Calu3 (cell line): Measurements from ENCODE around the gene TMEM167A. TPM values are rescaled to one million over a fixed set of nuclear protein-coding genes. Genes with fewer than 3 reads are reported as not detected.

Experiments used
- BruUV-seq: library from RNA; stranded (reverse); fragments of 400-500 nt; replicated peaks from 2 replicates; lab custom pipeline; 2021; lab: Mats Ljungman, UMichigan
- CTCF ChIA-PET: fragments of 300-600 bp; sonication (Branson Sonifier 250); formaldehyde crosslinking; loops from one replicate; lab custom pipeline; 2022; ENCODE audit warnings: antibody characterized with exemption; lab: Charles Lee
- DNase-seq: peaks from one replicate; pipeline ENCODE4 v3.0.0; 2022
- H3K27ac Mint-ChIP-seq: one replicate; pipeline ENCODE4 v1.8.0; 2022; ENCODE audit warnings: mixed read lengths; ENCODE audit not compliant: unreplicated experiment
- H3K27me3 Mint-ChIP-seq: one replicate; pipeline ENCODE4 v1.8.0; 2022; ENCODE audit warnings: mixed read lengths; ENCODE audit not compliant: unreplicated experiment
- H3K36me3 Mint-ChIP-seq: one replicate; pipeline ENCODE4 v1.8.0; 2022; ENCODE audit warnings: mild to moderate bottlenecking, moderate library complexity, mixed read lengths; ENCODE audit not compliant: insufficient read depth, unreplicated experiment
- H3K4me1 Mint-ChIP-seq: one replicate; pipeline ENCODE4 v1.8.0; 2022; ENCODE audit warnings: mild to moderate bottlenecking, low read depth, mixed read lengths; ENCODE audit not compliant: unreplicated experiment
- H3K4me3 Mint-ChIP-seq: one replicate; pipeline ENCODE4 v1.8.0; 2022; ENCODE audit warnings: mild to moderate bottlenecking, low read depth, moderate library complexity, mixed read lengths; ENCODE audit not compliant: unreplicated experiment
- H3K9me3 Mint-ChIP-seq: one replicate; pipeline ENCODE4 v1.8.0; 2022; ENCODE audit warnings: low read depth, mixed read lengths; ENCODE audit not compliant: unreplicated experiment
- intact Hi-C: fragments of 100-400 bp; cut with micrococcal nuclease; formaldehyde crosslinking; loops from one replicate; pipeline ENCODE4 v1.10.0; 2022; ENCODE audit not compliant: unreplicated experiment
- total RNA-seq: library from RNA; stranded (reverse); gene quantifications from 2 replicates; pipeline ENCODE4 v1.2.3, GENCODE V29; 2022
- TF ChIP-seq, protein P1 (sequence below): fragments of 200-600 bp; IDR thresholded peaks from one replicate; pipeline ENCODE4 v1.8.0; 2022; ENCODE audit warnings: antibody characterized with exemption; ENCODE audit not compliant: unreplicated experiment

Gene TMEM167A
- total RNA-seq, 1 experiment from 2014 or later: 165 TPM

DNA sequence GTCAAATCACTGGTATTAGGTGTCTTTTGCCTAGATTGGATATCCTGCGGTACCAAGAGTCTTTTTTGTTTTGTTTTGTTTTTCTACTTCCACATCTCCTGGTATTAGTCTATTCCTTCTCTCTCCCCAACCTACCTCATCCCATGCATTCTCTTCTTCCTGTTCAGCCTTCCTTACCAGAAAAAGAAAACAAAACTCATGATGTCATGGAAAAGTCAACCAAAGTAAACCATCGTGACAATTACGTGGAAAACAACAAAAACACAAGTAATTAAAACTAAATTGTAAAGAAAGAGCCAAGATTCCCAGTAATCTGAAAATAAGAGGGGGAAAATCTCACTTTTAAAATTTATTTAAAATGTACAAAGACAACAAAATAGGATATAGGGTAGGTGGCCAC is 38.3 kb downstream of the TMEM167A start:
- no TSS peak for BruUV-seq
- CTCF ChIA-PET: interaction anchor here (0.7 kb wide), 1 partner anchor 29 kb away, joined by 3 read pairs; no protein-coding TSS in a partner anchor

DNA sequence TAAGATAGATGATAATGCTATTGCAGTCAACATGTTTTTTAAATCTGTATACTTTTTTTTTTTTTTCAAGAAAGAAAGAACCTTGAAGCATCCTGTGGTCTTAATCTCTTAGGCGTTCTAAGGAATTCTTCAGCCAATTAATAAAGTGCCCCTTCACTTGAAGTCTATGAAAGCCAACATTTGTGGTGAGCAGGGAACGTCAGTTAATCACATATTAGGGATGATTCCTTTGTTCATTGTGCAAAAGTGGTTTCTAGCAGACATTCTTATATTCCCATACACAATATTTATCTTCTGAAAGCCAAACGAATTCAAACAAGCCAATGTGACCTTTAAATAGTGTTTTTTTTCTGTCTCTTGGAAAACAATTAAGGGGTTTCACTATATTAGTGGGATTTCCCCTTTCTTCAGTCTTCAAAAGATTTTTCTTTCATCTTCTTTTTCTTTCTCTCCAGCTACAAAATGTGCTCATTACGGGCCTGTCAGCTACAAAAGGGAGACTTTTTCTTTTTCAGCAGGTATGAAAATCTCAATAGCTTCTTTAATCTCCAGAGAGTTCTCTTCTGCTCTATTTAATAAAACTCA is 40.1 kb downstream of the TMEM167A start:
- intact Hi-C loops: no loop called here
- H3K27ac Mint-ChIP-seq: no peak overlapping the region
- no peaks in the 10 kb centered on the region for H3K4me1 Mint-ChIP-seq
- no peak overlapping the region for H3K4me3 Mint-ChIP-seq
- CTCF ChIA-PET: no interaction called here
- no peaks in the 10 kb centered on the region for H3K27me3 Mint-ChIP-seq
- TF ChIP-seq, protein P1, sequence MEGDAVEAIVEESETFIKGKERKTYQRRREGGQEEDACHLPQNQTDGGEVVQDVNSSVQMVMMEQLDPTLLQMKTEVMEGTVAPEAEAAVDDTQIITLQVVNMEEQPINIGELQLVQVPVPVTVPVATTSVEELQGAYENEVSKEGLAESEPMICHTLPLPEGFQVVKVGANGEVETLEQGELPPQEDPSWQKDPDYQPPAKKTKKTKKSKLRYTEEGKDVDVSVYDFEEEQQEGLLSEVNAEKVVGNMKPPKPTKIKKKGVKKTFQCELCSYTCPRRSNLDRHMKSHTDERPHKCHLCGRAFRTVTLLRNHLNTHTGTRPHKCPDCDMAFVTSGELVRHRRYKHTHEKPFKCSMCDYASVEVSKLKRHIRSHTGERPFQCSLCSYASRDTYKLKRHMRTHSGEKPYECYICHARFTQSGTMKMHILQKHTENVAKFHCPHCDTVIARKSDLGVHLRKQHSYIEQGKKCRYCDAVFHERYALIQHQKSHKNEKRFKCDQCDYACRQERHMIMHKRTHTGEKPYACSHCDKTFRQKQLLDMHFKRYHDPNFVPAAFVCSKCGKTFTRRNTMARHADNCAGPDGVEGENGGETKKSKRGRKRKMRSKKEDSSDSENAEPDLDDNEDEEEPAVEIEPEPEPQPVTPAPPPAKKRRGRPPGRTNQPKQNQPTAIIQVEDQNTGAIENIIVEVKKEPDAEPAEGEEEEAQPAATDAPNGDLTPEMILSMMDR: no peak
- no peaks in the 10 kb centered on the region for H3K9me3 Mint-ChIP-seq
- no TSS peak for BruUV-seq
- no peak for DNase-seq
- no peaks in the 10 kb centered on the region for H3K36me3 Mint-ChIP-seq

More for the DNA sequence above, 38.3 kb downstream of the TMEM167A start:
- Mint-ChIP-seq H3K4me3 (no peak overlapping the region), H3K27me3 (no peaks in the 10 kb centered on the region), H3K27ac (no peak overlapping the region), H3K4me1 (peaks cover 14% of the 10 kb centered on the region), H3K9me3 (no peaks in the 10 kb centered on the region), H3K36me3 (no peaks in the 10 kb centered on the region)
- TF ChIP-seq, protein P1: no peak
- intact Hi-C loops: no loop called here
- no peak for DNase-seq

DNA sequence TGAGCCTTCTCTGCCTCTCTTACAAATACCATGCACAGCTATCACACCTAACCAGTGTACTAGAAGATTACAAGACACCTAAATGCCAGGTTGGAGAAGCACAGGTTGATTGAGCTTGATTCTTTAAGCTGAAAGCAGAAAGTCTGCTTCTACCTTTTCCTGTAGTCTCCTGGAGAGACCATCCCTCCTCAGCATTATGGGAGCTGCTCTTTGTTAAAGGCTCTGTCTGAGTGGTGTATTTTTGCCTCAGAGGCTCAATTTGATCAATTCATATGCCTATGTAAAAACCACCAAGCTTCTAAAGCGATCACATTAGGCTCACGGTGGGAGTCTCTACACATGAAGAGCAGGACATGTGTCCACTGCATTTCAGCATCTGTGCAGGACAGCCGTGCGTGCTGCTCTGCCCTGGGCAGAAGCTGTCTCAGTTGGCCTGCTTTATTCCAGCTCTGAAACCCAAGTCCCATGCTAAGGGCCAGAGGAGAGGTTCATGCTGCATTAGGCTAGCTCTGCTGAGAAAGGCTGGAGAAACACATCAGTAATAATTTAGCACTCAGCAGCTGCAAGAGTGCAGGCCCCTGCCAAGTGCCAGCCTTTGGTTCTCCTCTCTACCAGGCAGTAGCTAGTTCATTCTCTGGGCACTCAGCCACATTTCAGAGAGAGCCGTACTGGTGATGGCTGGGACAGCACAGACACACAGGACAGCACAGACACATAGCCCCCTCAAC is 41.7 kb downstream of the TMEM167A start:
- H3K4me1 Mint-ChIP-seq: no peaks in the 10 kb centered on the region
- BruUV-seq: no TSS peak
- H3K9me3 Mint-ChIP-seq: no peaks in the 10 kb centered on the region
- intact Hi-C loops: no loop called here
- H3K4me3 Mint-ChIP-seq: no peak overlapping the region
- TF ChIP-seq, protein P1: no peak
- no peak overlapping the region for H3K27ac Mint-ChIP-seq
- no peak for DNase-seq
- no peaks in the 10 kb centered on the region for H3K27me3 Mint-ChIP-seq
- H3K36me3 Mint-ChIP-seq: no peaks in the 10 kb centered on the region
- CTCF ChIA-PET: interaction anchor here (0.7 kb wide), 1 partner anchor 369 kb away, joined by 5 read pairs; no protein-coding TSS in a partner anchor

DNA sequence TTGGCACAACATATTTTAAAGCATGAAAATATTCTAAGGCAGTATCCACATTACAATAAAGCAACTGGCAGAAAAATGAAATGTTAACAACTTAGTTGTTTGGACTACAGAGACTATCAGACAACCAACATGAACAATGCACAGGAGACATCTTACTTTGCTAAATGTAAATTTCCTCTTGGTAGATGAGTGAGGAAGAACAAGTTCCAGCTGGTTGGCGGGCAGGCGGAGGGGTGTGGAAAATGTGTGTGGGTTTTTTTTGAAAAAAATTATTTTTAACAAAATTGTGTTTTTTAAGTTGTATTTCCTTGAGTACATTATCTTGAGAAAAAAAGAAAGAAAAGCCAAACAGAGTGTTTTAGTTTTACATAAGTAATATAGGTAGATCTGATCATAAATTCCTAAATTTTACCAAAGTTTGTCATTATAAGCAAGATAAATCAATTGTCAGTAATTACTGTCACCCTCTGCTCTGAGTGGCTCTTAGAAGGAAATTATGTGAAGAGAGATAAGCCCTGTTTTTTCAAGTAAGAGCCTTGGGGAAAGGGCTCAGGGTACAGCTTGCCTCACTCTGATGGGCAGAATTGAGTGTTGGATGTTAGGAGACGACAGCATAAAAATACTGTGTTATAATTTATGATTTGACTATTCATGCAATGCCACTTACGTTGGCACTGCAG is 42.5 kb downstream of the TMEM167A start:
- Mint-ChIP-seq H3K4me3 (no peak overlapping the region), H3K27me3 (no peaks in the 10 kb centered on the region), H3K36me3 (no peaks in the 10 kb centered on the region), H3K27ac (no peak overlapping the region), H3K9me3 (no peaks in the 10 kb centered on the region), H3K4me1 (no peaks in the 10 kb centered on the region)
- intact Hi-C loops: no loop called here
- no TSS peak for BruUV-seq
- no peak for DNase-seq
- TF ChIP-seq, protein P1: no peak
- CTCF ChIA-PET: no interaction called here
